ENCODE results near the gene LHFPL3. TPM values are rescaled to one million over a fixed set of nuclear protein-coding genes. Genes with fewer than 3 reads are reported as not detected.
"Not testable (repeated sequence)": the region's sequence is repeated elsewhere in the genome, so short reads cannot be mapped to it uniquely, and the experiment has no call there.

Gene LHFPL3
- total RNA-seq, 1 donor from 2014 or later: not detected

- DNase-seq (ENCODE audit: low read depth) (no peak), FAIRE-seq (no peak)
- Histone ChIP-seq H3K27me3 (ENCODE audit: control insufficient read depth, insufficient read depth, low read length) (peaks cover 1% of the 10 kb centered on the region), H3K36me3 (ENCODE audit: control insufficient read depth, insufficient read depth, low read length) (no peaks in the 10 kb centered on the region), H3K4me3 (ENCODE audit: low read depth, low read length) (no peak overlapping the region)
- TF ChIP-seq CTCF (IDR thresholded peaks at IDR 0.05; ENCODE audit: insufficient read depth, low read length, severe bottlenecking): no peak
These were observed 580.2 kb downstream of the LHFPL3 start for GRCh38 chr7:104908636-104909035.

GRCh38 chr7:104909096-104909495 is 580.7 kb downstream of the LHFPL3 start:
- FAIRE-seq (no peak), DNase-seq (ENCODE audit: low read depth) (no peak)
- TF ChIP-seq CTCF (IDR thresholded peaks at IDR 0.05; ENCODE audit: insufficient read depth, low read length, severe bottlenecking): no peak
- peaks cover 1% of the 10 kb centered on the region for H3K27me3 ChIP-seq (ENCODE audit: control insufficient read depth, insufficient read depth, low read length)
- H3K4me3 ChIP-seq (ENCODE audit: low read depth, low read length): no peak overlapping the region
- H3K36me3 ChIP-seq (ENCODE audit: control insufficient read depth, insufficient read depth, low read length): no peaks in the 10 kb centered on the region

- no peak for FAIRE-seq
- Histone ChIP-seq H3K27me3 (ENCODE audit: control insufficient read depth, insufficient read depth, low read length) (no peaks in the 10 kb centered on the region), H3K36me3 (ENCODE audit: control insufficient read depth, insufficient read depth, low read length) (no peaks in the 10 kb centered on the region), H3K4me3 (ENCODE audit: low read depth, low read length) (no peak overlapping the region)
- no peak for TF ChIP-seq CTCF (IDR thresholded peaks at IDR 0.05; ENCODE audit: insufficient read depth, low read length, severe bottlenecking)
- no peak for DNase-seq (ENCODE audit: low read depth)
These were observed 586.0 kb downstream of the LHFPL3 start for GRCh38 chr7:104914421-104914820.

- H3K27me3 ChIP-seq (ENCODE audit: control insufficient read depth, insufficient read depth, low read length): no peaks in the 10 kb centered on the region
- FAIRE-seq: no peak
- no peak overlapping the region for H3K4me3 ChIP-seq (ENCODE audit: low read depth, low read length)
- no peak for TF ChIP-seq CTCF (IDR thresholded peaks at IDR 0.05; ENCODE audit: insufficient read depth, low read length, severe bottlenecking)
- no peak for DNase-seq (ENCODE audit: low read depth)
- H3K36me3 ChIP-seq (ENCODE audit: control insufficient read depth, insufficient read depth, low read length): no peaks in the 10 kb centered on the region
These were observed 593.2 kb downstream of the LHFPL3 start for GRCh38 chr7:104921596-104921995.

- Histone ChIP-seq H3K4me3 (ENCODE audit: low read depth, low read length) (no peak overlapping the region), H3K27me3 (ENCODE audit: control insufficient read depth, insufficient read depth, low read length) (no peaks in the 10 kb centered on the region), H3K36me3 (ENCODE audit: control insufficient read depth, insufficient read depth, low read length) (no peaks in the 10 kb centered on the region)
- TF ChIP-seq CTCF (IDR thresholded peaks at IDR 0.05; ENCODE audit: insufficient read depth, low read length, severe bottlenecking): no peak
- FAIRE-seq (no peak), DNase-seq (ENCODE audit: low read depth) (no peak)
These were observed 594.0 kb downstream of the LHFPL3 start for GRCh38 chr7:104922182-104923009.

- Histone ChIP-seq H3K4me3 (ENCODE audit: low read depth, low read length) (no peak overlapping the region), H3K36me3 (ENCODE audit: control insufficient read depth, insufficient read depth, low read length) (no peaks in the 10 kb centered on the region), H3K27me3 (ENCODE audit: control insufficient read depth, insufficient read depth, low read length) (no peaks in the 10 kb centered on the region)
- TF ChIP-seq CTCF (IDR thresholded peaks at IDR 0.05; ENCODE audit: insufficient read depth, low read length, severe bottlenecking): peak; percentile 84
- DNase-seq (ENCODE audit: low read depth) (peak; percentile 87), FAIRE-seq (peak; percentile 32)
These were observed 594.6 kb downstream of the LHFPL3 start for GRCh38 chr7:104923010-104923421.

- DNase-seq (ENCODE audit: low read depth); H3K27me3 ChIP-seq (ENCODE audit: control insufficient read depth, insufficient read depth, low read length); H3K4me3 ChIP-seq (ENCODE audit: low read depth, low read length); H3K36me3 ChIP-seq (ENCODE audit: control insufficient read depth, insufficient read depth, low read length); FAIRE-seq: not testable (repeated sequence)
These were observed 597.8 kb downstream of the LHFPL3 start for GRCh38 chr7:104926189-104926588.

Measured in bronchial epithelial cell (primary cell).